NCI-H2081 (cell line): ENCODE data around the gene LIN7B.

ENCODE experiments used
- DNase-seq, 2 experiments: peaks; one replicate each; lab custom pipeline; 2025; lab: John Stamatoyannopoulos, UW

Gene LIN7B, protein sequence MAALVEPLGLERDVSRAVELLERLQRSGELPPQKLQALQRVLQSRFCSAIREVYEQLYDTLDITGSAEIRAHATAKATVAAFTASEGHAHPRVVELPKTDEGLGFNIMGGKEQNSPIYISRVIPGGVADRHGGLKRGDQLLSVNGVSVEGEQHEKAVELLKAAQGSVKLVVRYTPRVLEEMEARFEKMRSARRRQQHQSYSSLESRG

GRCh38 chr19:49113762-49114629 is at the start of gene LIN7B:
Gene LIN7B, plus strand, starts transcription at chr19:49114370. Its CDS starts 35 bp downstream, at chr19:49114405.
- peak; percentile 37 to 62 for DNase-seq

- DNase-seq, result no peak
These were observed 49.2 kb upstream of the LIN7B start, which contains the start of gene NTF4 for GRCh38 chr19:49064768-49065611. Gene NTF4, minus strand, starts transcription at chr19:49064818. Its CDS starts 2,821 bp downstream, at chr19:49061997.

DNA sequence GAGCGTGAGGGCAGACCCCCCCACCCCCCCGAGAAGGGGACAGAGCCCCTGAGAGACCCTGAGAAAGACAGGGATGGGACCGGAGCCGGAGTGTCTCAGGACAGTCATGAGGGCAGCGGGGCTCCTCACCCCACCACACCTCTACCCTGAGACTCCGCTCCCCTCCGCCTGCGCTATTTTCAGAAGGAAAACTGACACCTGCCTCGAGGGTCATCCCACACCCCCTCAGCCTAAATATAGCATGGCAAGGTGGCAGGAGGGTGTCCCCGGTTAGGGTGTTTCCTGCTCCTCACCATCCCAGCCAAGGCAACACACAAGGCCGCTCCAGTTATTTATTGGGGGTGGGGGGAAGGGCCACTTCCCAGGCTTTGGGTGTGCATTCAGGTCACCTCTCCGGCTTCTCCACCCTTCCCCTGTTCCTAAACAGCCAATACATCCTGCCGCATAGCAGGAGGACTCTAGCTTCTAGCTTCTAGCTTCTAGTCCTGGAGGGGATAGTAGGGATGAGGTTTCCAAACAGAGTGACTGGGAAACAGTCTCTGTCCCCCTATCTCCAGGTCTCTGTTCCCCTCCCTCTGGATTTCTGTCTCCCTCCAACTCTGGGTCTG is 48.2 kb upstream of the LIN7B start:
- DNase-seq, result no peak

DNA sequence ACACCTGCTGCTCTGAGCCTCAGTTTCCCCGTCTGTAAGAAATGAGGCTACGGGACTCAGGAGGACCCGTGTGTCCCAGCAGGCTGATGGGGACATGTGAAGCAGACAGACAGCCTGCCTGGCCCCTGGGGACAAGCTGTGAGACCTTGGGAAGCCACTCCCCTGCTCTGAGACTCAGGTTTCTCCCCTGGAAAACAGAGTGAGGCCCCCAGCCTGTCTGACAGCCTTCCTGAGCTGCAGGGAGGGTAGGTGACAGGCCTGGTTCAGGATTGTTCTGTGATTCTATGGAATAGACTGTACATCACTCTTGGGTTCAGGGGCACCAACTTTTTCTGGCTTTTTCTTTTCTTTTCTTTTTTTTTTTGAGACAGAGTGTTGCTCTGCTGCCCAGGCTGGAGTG is 46.6 kb upstream of the LIN7B start:
- no peak for DNase-seq

- no peak for DNase-seq
These were observed 45.1 kb upstream of the LIN7B start for GRCh38 chr19:49069026-49069425.

DNA sequence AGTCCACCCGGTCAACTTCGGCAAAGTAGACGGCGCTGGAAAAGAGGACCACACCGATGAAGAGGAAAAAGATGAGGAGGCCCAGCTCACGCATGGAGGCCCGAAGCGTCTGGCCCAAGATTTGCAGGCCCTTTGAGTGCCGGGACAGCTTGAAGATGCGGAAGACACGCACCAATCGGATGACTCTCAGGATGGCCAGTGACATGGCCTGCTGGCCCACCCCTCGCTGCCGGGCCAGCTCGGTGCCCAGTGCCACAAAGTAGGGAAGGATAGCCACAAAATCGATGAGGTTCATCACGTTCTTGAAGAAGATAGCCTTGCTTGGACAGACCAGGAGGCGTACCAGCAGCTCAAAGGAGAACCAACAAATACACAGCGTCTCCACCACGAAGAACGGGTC is 43.8 kb upstream of the LIN7B start:
- DNase-seq, result no peak

- no peak for DNase-seq
These were observed 42.2 kb upstream of the LIN7B start for GRCh38 chr19:49071860-49072547.

- DNase-seq, result peak in 1 of 2 experiments; percentile 20
These were observed 40.4 kb upstream of the LIN7B start for GRCh38 chr19:49073514-49074378.

- DNase-seq, result peak; percentile 9 to 43
These were observed 39.3 kb upstream of the LIN7B start for GRCh38 chr19:49074869-49075268.

- no peak for DNase-seq
These were observed 33.8 kb upstream of the LIN7B start for GRCh38 chr19:49080392-49080791.

DNA sequence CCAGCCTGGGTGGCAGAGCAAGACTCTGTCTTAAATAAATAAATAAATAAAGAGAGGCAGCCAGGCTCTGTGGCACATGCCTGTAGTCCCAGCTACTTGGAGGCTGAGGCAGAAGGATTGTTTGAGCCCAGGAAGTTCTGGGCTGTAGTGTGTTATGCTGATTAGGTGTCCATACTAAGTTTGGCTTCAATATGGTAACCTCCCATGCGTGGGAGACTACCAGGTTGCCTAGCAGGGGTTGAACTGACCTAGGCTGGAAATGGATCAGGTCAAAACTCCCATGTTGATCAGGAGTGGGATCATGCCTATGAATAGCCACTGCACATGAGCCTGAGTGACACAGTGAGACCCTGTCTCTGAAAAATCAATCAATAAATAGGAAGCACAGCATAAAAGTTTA is 32.9 kb upstream of the LIN7B start:
- no peak for DNase-seq

- no peak for DNase-seq
These were observed 29.8 kb upstream of the LIN7B start for GRCh38 chr19:49084206-49085019.

- DNase-seq, result peak; percentile 99
These were observed 28.9 kb upstream of the LIN7B start, which contains the start of gene SNRNP70 for GRCh38 chr19:49085020-49085867. Gene SNRNP70, plus strand, starts transcription at chr19:49085451. Its CDS starts 964 bp downstream, at chr19:49086415.

DNA sequence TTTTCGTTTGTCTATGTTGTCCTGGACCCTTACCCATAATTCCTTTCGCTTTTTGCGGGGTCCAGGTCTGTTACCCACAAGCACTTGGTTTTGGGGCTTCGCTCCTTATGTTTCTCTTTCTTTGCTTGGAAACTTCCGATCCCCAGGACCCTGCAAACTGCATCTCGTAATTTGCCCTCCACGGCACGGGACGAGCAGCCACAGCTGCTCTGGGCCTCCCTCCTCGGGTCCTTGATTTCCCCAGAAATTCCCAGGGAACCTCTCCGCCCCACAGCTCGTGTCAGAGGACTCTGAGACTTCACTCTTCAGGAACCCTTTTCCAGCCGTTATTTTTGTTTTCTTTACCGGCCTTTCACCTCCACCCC is 28.3 kb upstream of the LIN7B start:
- DNase-seq, result no peak

- DNase-seq, result no peak
These were observed 27.9 kb upstream of the LIN7B start for GRCh38 chr19:49086296-49086695.

- DNase-seq, result no peak
These were observed 22.7 kb upstream of the LIN7B start for GRCh38 chr19:49091391-49092038.

DNA sequence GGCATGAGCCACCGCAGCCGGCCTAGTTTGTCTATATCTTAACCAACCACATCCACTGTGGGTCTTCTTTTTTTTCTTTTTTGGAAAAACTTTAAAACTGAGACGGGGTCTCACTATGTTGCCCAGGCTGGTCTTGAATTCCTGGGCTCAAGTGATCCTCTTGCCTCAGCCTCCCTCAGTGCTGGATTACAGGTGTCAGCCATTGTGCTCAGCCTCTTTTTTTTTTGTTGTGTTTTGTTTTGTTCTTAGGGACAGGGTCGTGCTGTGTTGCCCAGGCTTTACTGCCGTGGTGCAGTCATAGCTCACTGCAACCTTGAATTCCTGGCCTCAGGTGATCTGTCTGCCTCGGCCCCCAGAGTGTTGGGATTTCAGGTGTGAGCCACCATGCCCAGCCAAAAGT is 21.5 kb upstream of the LIN7B start:
- no peak for DNase-seq
